HG02973 (cell line): Measurements from ENCODE around the gene ZFC3H1.
A peak's percentile ranks its signal among the peaks of the same experiment; 100 is the strongest.

Source experiments
- ATAC-seq: cut with Tn5 transposase; IDR thresholded peaks from one replicate; pipeline ENCODE4 v1.9.1; 2021; ENCODE audit warnings: moderate library complexity; ENCODE audit not compliant: unreplicated experiment

Gene ZFC3H1

DNA sequence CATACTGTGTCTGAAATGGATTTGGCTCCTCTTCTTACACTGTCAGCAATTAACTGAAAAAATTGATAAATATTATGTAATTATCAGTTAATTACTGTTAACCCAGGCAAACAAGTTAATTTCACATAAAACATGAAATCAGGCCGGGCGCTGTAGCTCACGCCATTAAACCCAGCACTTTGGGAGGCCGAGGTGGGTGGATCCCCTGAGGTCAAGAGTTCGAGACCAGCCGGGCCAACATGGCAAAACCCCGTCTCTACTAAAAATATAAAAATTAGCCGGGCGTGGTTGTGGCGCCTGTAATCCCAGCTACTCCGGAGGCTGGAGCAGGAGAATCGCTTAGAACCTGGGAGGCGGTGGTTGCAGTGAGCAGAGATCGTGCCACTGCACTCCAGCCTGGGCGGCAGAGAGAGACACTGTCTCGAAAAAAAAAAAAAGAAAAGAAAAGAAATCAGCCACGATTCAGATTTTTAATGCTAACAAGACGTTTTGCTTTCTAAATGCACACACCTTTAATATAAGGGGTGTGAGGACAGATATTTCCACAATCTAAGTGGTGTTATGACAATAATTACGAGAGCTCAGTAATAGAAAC, 21.8 kb upstream of the ZFC3H1 start:
- no peak for ATAC-seq

DNA sequence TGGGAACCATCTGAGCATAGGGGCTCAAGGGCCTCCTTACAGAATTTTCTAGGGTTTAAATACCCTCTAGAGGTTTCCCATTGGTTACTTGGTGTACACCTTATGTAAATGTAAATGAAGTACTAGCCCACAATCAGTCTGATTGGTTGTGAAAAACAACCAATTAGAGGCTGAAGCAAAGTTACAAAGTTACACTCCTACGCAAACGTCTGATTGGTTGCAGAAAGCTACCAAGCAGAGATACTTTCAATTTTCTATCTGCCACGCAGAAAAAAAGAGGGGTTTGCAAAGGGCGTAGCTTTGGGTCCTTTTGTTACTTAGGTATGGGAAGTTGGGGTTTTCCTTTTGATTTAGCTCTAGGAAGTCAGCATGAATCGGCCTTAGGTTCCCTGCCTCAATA, 20.4 kb upstream of the ZFC3H1 start:
- ATAC-seq, result no peak

DNA sequence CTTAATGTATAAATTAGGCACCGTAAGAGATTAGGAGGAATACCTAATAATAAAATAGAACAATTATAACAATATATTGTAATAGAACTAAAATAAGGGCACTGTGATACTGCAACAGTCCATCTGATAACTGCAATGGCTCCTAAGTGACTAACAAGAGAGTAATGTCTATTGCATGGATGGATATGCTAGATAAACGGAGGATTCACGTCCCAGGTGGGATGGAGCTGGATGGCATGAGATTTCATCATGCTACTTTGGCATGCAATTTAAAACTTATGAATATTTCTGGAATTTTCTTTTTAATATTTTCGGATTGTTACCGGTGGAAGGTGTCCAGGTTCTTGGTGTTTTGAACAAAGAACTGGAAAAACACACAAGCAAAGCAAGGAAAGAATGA, 20.0 kb upstream of the ZFC3H1 start:
- no peak for ATAC-seq

DNA sequence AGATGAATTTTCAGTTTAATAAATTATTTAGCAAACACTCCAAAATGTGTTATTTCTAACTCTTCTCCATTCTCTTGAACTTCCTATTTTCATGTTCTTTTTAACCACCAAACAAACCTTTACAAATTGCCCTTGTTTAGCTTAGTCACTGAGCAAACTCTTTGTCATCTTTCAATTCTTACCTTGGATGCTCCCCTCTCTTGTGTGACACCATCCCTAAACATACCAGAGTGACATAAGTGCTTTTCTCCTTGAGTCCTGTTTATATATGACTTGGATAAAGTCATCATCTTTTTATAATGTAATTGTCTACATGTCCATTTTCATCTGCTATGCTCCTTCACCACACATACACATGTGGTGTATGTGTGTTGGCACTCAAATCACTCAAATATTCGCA, 18.8 kb upstream of the ZFC3H1 start:
- no peak for ATAC-seq

DNA sequence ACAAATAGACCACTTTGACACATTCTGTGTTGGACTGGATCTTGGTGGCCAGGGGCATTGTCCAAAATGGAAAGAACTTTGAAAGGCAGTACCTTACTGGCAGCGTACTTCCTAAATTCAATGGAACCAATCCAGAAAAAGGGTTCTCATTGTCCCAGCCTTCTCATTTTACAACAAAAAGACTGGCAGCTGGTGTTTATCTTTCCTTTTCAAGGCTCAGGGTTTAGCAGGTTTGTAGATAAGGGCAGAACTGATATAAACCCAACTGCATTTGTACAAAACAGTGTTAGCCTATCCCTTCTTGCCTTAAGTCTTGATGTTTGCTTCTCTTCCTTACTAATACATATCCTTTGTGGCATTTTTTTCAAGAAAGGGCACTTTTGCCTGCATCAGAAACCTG, 8.2 kb upstream of the ZFC3H1 start:
- no peak for ATAC-seq

DNA sequence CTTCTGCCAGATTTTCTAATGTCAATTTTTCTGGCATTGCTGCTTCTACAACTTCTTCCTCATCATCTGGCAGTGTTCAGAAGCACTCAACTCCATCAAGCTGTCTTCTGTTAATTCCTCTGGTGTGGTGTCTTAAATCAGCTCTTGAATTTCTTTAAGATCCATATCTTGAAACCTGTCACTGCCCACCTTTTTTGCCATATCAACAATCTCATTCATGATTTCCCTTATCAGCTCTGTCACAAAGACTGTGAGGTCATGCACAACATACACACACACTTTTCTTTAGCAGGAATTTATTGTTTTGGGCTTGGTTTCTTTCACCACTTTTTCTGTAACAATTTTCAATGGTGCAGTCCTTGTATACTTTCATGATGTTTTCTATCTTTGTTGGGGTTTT, 7.7 kb upstream of the ZFC3H1 start:
- ATAC-seq, result no peak

DNA sequence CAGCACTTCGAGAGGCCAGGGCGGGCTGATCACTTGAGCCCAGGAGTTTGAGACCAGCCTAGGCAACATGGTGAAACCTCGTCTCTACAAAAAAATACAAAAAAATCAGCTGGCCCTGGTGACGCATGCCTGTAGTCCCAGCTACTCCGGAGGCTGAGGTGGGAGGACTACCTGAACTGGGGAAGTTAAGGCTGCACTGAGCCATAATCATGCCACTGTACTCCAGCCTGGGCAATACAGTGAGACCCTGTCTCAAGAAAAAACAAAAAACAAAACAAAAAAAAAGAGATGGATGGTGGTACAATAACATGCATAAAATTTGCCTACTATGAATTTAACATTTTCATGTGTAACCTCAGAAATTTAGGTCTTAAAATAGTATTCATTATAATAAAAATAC, 2.6 kb upstream of the ZFC3H1 start:
- no peak for ATAC-seq

DNA sequence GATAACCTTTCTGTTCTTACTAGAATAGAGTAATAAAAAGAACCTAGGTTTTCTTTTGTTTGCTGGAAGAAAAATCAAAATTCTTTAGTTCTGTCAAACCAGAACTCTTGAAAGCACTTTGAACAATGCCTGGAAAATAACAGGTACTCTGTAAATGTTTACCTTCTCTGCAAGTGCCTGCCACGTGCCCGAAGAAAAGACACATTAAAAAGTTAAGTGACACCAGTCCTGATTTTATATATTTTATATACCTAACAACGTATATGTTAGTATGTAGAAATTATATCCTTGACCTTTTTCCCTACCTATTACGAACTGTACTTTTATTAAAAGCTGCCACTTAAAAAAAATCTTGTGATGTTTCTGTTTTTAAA, 1.4 kb upstream of the ZFC3H1 start:
- ATAC-seq, result no peak

DNA sequence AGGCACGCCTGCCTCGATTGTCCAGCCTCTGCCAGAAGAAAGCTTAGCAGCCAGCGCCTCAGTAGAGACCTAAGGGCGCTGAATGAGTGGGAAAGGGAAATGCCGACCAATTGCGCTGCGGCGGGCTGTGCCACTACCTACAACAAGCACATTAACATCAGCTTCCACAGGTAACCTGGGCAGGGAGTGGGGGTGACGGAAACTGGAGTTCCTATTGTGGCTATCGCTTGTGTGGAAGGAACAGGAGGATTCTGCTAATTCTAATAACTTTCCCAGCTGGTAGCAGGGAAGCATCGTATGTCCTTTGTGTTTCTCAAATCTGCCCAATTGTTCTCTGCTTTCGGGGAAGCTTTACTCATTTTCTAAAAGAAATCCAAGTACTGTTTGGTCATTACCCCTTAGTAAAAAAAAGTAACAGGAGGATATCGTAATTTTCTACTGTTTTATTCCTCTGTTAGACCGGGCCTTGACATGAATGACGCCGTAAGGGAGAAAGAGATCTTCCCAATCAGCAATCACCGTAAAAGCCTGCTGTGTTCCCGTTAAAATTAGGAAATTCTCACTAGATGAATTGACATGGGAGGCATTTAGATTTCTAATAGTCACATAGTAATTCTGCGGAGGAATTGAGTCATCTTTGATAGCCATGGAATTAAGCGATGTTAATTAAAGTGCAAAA, 902 bp upstream of the ZFC3H1 start:
- no peak for ATAC-seq

DNA sequence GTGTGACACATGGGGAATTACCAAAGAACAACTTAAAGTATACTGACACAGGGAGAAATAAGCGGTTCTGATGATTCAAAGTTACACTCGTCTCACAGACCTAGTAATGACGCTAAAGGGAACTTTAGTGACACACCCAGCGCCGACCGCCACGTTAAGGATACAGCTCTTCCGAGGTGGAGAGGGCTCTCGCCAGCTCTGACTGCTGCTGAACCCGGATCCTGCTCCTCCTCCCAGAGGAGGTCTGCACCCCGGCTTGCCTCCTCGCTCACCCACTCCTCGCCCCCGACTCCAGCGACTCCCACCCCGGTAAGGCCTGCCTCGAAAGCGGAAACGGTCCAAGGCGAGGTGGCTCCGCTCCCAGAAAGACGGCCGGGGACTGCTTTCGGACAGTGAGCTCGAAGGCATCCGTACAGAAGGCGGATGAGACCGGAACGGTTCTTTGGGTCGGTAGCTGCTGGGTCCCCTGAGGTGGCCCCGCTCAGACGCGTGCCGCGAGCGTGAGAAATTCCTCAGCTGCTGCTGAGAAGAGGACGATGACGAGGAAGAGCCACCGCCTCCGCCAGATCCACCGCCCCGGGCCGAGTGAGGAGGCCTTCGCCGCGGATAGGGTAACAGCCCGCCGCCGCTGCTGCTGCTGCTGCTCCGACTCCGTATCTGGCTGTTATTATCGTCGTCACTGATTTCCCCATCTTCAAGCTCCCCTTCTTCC, 643 bp downstream of the ZFC3H1 start:
- ATAC-seq, result peak; percentile 39

DNA sequence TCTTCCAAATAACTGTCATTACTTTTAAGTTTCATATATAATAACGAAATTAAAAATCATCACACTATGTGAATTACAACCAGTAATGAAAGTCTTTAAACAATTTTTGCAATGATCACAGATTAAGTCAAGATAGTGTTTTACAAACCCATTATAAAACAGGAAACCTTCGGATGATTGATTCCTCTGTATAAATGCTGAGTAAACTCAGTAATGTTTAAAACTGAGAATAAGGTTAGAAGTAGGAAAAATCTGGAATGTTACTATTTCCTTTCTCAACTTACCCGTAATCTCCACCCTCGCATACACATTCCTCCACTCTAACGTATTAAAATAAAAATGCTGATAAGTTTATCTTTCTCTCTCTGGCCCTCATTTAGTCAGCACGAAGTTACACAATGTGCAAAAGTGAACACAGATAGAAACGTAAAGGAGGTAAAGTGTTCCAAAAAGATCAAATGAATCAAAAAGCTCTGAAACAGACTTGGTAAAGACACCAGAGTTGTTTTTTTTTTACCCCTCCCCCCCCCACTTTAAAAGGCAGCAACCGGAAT, 1.6 kb downstream of the ZFC3H1 start:
- ATAC-seq, result no peak

DNA sequence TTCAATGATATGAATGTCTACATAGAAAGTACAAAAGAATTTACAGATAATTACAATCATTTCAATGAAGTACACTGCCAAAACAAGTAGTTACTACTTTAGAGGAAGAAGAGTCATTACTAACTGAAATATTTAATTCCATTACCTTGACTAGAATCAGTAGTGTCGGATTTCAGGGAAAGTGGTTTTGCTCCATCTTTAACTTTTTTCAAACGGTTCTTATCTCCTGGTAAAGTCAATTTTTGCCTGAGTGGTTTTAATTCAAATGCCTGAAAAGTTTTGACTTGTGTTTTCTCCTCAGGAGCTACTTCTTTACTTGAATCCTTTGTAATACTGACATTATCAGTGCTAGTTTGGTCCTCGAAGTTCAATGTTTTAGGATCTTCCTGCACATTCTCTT, 6.9 kb downstream of the ZFC3H1 start:
- ATAC-seq, result no peak

DNA sequence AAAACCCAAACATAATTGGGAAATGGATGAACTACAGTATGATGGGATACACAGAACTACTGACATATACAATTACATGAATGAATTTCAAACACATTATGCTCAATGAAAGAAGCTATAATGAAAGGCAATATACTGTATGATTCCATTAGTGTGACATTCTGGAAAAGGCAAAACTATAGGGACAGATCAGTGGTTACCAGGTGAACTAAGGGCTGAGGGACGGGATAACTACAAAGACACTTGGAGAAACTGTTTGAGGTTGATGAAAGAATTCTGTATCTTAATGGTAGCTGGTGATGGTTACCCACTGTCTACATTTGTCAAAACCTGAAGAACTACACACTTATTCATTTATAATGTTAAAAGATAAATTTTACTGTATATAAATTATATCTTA, 7.7 kb downstream of the ZFC3H1 start:
- no peak for ATAC-seq

DNA sequence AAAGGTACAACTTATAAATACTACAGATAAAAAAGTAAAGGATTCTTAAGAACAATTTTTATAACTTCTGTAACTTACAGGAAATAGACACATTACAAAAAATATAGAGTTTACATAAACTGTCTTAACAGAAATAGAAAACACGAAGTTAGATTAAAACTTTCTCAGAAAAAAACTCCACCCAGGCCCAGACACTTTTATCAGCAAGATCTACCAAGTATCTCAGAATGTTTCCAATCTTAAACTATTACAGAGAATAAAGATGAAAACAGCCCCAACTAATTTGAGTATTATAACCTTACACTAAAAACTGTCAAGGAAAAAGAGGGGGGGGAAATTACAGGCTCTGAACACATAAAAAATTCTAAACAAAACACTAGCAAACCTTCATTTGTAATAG, 8.2 kb downstream of the ZFC3H1 start:
- no peak for ATAC-seq

DNA sequence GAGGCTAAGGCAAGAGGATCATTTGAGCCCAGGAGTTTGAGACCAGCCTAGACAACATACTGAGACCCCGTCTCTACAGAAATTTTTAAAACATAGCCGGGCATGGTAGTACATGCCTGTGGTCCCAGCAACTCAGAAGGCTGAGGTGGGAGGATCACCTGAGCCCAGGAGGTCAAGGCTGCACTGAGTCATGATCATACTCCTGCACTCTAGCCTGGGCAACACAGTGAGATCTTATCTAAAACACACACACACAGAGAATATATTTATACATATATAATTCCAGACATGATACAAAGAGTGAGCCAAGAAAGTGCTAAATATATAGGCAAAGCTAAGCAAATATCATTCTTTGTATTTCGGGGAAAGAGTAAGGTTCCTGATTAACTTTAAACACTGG, 9.4 kb downstream of the ZFC3H1 start:
- no peak for ATAC-seq

DNA sequence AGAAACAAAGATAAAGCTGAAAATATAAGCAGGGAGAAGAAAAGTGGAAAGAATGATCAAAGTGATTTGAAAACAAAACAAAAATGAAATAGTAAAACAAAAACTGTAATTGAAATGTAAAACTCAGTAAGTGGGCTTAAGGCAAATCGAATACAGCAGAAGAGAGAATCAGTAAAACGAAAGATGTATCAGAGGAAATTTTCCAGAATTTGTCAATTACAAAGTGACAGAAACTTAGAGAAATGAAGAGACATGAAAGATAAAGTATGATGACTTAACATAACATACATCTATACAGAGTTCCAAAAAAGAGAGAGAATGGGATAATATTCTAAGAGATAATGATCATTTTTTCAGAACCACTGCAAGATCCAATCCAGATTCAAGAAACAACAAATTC, 10.5 kb downstream of the ZFC3H1 start:
- ATAC-seq, result no peak

DNA sequence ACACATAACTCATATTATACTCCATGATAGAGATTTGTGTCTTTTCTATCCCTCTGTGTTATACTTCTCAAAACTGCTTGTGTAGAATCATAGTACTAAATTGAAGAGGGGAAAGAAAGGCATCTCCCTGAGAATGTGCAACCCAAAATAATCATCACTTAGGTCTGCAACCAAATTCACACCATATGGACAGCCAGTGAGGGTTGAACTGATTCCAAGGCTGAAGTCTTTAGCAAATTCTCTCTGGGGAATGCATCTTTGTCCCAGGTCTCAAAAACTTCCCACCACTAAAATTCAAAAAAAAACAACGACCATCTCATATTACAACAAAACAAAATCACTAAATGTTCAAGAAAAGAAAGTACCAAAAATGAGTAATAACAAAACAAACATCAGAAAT, 11.0 kb downstream of the ZFC3H1 start:
- no peak for ATAC-seq

DNA sequence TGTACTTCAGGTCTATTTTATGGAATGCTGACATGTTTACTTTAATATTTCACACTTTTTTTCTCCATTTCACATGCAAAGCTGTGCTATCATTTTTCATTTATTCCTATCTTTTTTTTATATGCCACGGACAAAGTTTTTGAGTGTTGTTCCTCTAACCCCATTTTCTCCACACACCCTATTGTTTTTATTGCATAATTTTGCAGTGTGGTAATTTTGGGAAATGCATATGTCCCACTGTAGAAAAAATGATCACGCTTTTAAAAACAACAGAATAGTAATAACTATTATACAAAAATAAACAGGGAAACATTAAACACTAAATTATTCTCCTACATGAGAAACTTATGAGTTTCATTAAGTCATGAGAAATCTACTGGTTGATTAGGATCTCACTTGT, 14.2 kb downstream of the ZFC3H1 start:
- no peak for ATAC-seq

DNA sequence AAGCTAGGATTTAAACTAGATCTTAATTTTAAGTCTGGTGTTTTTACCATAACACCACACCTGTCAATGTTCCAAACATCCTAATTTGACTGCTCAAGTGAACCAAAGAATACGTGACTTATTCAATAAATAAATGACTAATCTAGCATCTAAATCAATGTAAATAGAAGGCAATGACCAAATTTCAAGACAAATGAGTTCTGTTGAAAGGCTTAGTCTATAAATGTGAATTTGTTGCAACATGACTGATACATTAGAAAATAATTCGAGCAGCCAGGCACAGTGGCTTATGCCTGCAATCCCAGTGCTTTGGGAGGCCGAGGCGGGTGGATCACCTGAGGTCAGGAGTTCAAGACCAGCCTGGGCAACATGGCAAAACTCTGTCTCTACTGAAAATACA, 15.1 kb downstream of the ZFC3H1 start:
- no peak for ATAC-seq

DNA sequence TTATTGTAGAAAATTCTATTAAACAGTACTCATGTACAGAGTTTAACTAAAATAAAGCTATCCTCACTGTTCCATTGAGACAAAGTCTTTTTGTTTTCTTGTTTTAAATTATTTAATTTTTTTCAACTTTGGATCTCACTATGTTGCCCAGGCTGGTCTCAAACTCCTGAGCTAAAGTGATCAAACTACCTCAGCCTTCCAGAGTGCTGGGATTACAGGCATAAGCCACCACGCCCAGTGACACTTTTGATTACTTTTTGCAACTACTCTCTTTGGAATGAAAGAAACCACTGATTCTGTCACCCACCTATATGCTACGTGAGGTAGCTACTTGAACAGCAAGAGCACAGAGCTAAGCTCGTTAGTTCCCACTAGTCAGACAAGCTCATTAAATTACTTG, 17.1 kb downstream of the ZFC3H1 start:
- ATAC-seq, result no peak

DNA sequence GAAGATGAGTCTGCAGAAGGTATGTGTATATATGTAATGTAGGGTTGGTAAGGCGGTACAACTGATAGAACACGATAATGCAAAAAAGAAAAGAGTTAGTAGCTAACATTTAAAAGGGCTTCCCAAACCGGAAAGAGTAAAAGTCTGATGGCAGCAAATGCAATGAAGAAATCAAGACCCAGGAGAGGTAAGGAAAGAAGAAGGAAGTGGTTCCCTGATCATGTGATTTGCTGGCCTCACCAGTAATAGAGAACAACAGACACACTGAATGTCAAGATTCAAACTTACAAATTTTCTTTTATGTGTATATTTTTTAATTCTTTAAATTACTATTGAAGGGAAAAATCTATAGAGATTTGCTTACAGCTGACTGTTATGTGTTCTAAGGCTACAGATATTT, 18.4 kb downstream of the ZFC3H1 start:
- ATAC-seq, result no peak

DNA sequence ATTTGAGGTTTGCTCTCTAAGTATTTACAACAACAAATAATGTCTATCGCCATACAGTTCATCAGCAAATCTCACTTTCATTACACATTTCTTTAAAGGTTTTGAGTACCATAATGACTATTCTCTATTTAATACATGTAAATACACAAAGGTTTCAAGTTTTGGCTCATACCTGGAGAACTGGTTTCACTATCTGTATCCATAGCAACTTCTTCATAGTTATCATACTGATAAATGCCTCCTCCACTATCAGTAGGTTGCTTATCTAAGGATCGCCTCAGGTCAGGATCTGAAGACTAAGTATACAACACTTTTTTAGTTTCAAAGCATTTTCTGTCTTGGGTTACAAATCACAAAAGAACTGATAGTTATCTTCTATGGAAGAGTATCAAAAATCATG, 21.4 kb downstream of the ZFC3H1 start:
- ATAC-seq, result peak; percentile 75
